C4-2B (cell line): ENCODE measurements around the gene C3orf49.

Source experiments
- CTCF ChIP-seq: fragments of 450-650 bp; conservative IDR thresholded peaks from 2 replicates; pipeline ENCODE4 v1.5.1; 2017; ENCODE audit warnings: mild to moderate bottlenecking
- ZFX ChIP-seq: fragments of 450-650 bp; IDR thresholded peaks from 2 replicates; pipeline ENCODE4 v1.6.1; 2017

GRCh38 chr3:63869940-63870614 lies 51.0 kb downstream of the C3orf49 start:
- TF ChIP-seq CTCF (no peak), ZFX (no peak)
